Measurements from ENCODE around the gene GBGT1.
A peak's percentile ranks its signal among the peaks of the same experiment; 100 is the strongest.

GBGT1 gene

DNA sequence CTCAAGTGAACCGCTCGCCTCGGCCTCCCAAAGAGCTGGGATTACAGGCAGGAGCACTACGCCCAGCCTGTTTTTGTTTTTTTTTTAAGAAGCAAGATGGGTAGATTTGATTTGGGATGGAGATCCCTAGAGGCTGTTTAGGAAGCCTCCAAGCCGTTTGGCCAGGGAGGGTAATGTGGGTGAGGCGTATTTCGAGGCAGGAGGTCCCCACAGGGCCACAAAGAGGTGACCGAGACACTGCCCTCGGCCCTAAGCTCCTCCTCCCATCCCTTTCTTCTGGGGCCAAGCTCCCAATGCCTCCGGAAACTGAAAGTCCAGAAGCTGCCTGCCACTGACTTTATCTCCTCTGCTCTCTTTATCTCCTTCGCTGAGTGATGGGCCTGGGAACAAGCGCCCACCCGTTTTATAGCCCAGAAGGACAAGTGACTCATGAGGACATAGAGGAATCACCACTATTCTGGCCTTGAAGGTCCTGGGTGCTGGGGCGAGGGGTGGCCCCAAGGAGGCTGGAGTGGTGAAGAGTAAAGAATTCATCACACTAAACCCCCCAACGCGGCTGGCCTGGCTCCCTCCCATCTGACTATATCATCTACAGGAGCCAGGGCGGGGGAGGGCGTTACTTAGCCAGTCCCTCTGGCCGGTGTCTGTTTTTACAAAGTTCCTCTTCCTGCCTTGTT lies 40.6 kb downstream of the GBGT1 start:
- H3K9me3 ChIP-seq (ENCODE audit: control extremely low read depth in 1 of 5, control insufficient read depth in 4 of 5, insufficient read depth in 2 of 5, low read depth in 1 of 5, low read length in 4 of 5) = no peaks in the 10 kb centered on the region
- H3K4me3 ChIP-seq (ENCODE audit: control insufficient read depth in 1 of 7, extremely low read depth in 1 of 7, insufficient read depth in 4 of 7, low read depth in 2 of 7, low read length in 6 of 7) = no peak overlapping the region
- WGBS (ENCODE audit: insufficient coverage) = 80% methylated on average over 16 of the region's 19 CpGs
- peaks cover 0 to 96% (median 86%) of the 10 kb centered on the region in 4 experiments for H3K4me1 ChIP-seq (ENCODE audit: control extremely low read depth in 1 of 4, control insufficient read depth in 4 of 4, insufficient read depth in 4 of 4, low read length in 3 of 4)
- ChIA-PET POLR2A (interaction anchor here (1.6 to 3.7 kb wide), 3 partner anchors 10 to 12 kb away, joined by 3 to 20 read pairs (median 15); no protein-coding TSS in a partner anchor), CTCF (interaction anchor here (1.2 to 2.9 kb wide), 5 partner anchors 10 to 24 kb away, joined by 3 to 13 read pairs (median 12); no protein-coding TSS in a partner anchor)
- no peak for DNase-seq
- peak overlapping the region in 1 of 2 experiments; percentile 74 for H3K27ac ChIP-seq (ENCODE audit: insufficient read depth in 1 of 2, low read depth in 1 of 2, low read length in 2 of 2, poor library complexity in 1 of 2, severe bottlenecking in 2 of 2)
- no peaks in the 10 kb centered on the region for H3K27me3 ChIP-seq (replicated peaks in 2 of 5; ENCODE audit: control insufficient read depth in 4 of 5, insufficient read depth in 5 of 5, low read length in 4 of 5)
- peaks cover 0 to 8% (median 0%) of the 10 kb centered on the region in 4 experiments for H3K36me3 ChIP-seq (ENCODE audit: control insufficient read depth in 4 of 4, insufficient read depth in 4 of 4, low read length in 3 of 4)

DNA sequence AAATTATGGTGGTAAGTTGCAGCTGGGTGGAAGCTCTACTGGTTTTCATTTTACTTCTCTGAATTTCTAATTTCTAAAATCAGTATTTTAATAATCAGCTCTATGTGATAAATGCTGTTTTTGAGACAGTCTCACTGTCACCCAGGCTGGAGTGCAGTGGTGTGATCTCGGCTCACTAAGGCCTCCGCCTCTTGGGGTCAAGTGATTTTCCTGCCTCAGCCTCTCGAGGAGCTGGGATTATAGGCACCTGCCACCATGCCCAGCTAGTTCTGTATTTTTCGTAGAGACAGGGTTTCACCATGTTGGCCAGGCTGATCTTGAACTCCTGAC lies 41.1 kb downstream of the GBGT1 start:
- whole genome bisulfite sequencing (ENCODE audit: insufficient coverage) = 86% methylated on average over 4 of the region's 4 CpGs
- Histone ChIP-seq H3K9me3 (ENCODE audit: control extremely low read depth in 1 of 5, control insufficient read depth in 4 of 5, insufficient read depth in 2 of 5, low read depth in 1 of 5, low read length in 4 of 5) (no peaks in the 10 kb centered on the region), H3K4me3 (ENCODE audit: control insufficient read depth in 1 of 7, extremely low read depth in 1 of 7, insufficient read depth in 4 of 7, low read depth in 2 of 7, low read length in 6 of 7) (no peak overlapping the region), H3K36me3 (ENCODE audit: control insufficient read depth in 4 of 4, insufficient read depth in 4 of 4, low read length in 3 of 4) (peaks cover 0 to 8% (median 0%) of the 10 kb centered on the region in 4 experiments), H3K4me1 (ENCODE audit: control extremely low read depth in 1 of 4, control insufficient read depth in 4 of 4, insufficient read depth in 4 of 4, low read length in 3 of 4) (peaks cover 0 to 96% (median 85%) of the 10 kb centered on the region in 4 experiments), H3K27ac (ENCODE audit: insufficient read depth in 1 of 2, low read depth in 1 of 2, low read length in 2 of 2, poor library complexity in 1 of 2, severe bottlenecking in 2 of 2) (peak overlapping the region in 1 of 2 experiments; percentile 74), H3K27me3 (replicated peaks in 2 of 5; ENCODE audit: control insufficient read depth in 4 of 5, insufficient read depth in 5 of 5, low read length in 4 of 5) (no peaks in the 10 kb centered on the region)
- no peak for DNase-seq
- CTCF ChIA-PET = interaction anchor here (1.2 to 2.9 kb wide), 6 partner anchors 10 to 42 kb away, joined by 3 to 13 read pairs (median 9); no protein-coding TSS in a partner anchor
- POLR2A ChIA-PET = interaction anchor here (1.6 to 12.6 kb wide), 4 partner anchors 10 to 23 kb away, joined by 3 to 111 read pairs (median 18); no protein-coding TSS in a partner anchor

DNA sequence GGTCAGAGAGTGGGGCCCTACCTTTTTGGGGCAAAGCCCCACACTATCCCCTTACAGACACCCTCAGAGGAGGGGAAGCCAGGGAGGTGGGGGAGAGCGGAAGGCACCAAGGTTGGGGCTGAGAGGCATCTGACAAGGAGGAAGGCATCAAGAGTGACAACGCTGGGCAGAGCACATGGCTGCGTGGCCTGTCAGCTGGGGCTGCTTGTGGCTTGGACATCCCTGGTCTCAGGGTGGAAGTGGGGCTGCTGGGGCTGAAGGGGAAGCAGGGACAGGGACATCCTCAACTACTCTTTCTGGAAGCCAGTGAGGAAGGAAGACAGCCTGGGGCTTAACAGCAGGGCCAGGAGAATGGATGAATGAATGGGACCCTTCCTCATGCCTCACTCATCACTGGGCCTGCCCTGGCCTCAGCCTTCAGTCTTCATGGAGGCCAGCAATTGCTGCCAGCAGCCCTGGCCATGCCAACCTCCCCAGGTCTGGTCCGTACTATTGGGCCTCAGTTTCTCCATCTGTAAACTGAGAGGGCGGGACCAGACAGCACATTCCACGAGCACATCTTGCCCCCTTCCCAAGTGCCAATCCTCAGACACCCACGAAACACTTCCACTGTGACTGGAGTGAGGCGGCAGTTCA lies 41.7 kb downstream of the GBGT1 start:
- Histone ChIP-seq H3K36me3 (ENCODE audit: control insufficient read depth in 4 of 4, insufficient read depth in 4 of 4, low read length in 3 of 4) (peaks cover 0 to 8% (median 0%) of the 10 kb centered on the region in 4 experiments), H3K27ac (ENCODE audit: insufficient read depth in 1 of 2, low read depth in 1 of 2, low read length in 2 of 2, poor library complexity in 1 of 2, severe bottlenecking in 2 of 2) (peak overlapping the region; percentile 68 to 74), H3K9me3 (ENCODE audit: control extremely low read depth in 1 of 5, control insufficient read depth in 4 of 5, insufficient read depth in 2 of 5, low read depth in 1 of 5, low read length in 4 of 5) (no peaks in the 10 kb centered on the region), H3K4me3 (ENCODE audit: control insufficient read depth in 1 of 7, extremely low read depth in 1 of 7, insufficient read depth in 4 of 7, low read depth in 2 of 7, low read length in 6 of 7) (no peak overlapping the region), H3K4me1 (ENCODE audit: control extremely low read depth in 1 of 4, control insufficient read depth in 4 of 4, insufficient read depth in 4 of 4, low read length in 3 of 4) (peaks cover 0 to 94% (median 84%) of the 10 kb centered on the region in 4 experiments), H3K27me3 (replicated peaks in 2 of 5; ENCODE audit: control insufficient read depth in 4 of 5, insufficient read depth in 5 of 5, low read length in 4 of 5) (no peaks in the 10 kb centered on the region)
- peak in 2 of 3 donors; percentile 68 to 72 for DNase-seq
- 66% methylated on average over 6 of the region's 8 CpGs for WGBS (ENCODE audit: insufficient coverage)
- ChIA-PET POLR2A (interaction anchor here (1.6 to 12.6 kb wide), 4 partner anchors 9 to 24 kb away, joined by 3 to 111 read pairs (median 18); no protein-coding TSS in a partner anchor), CTCF (interaction anchor here (1.2 to 2.9 kb wide), 6 partner anchors 10 to 41 kb away, joined by 3 to 13 read pairs (median 9); no protein-coding TSS in a partner anchor)

DNA sequence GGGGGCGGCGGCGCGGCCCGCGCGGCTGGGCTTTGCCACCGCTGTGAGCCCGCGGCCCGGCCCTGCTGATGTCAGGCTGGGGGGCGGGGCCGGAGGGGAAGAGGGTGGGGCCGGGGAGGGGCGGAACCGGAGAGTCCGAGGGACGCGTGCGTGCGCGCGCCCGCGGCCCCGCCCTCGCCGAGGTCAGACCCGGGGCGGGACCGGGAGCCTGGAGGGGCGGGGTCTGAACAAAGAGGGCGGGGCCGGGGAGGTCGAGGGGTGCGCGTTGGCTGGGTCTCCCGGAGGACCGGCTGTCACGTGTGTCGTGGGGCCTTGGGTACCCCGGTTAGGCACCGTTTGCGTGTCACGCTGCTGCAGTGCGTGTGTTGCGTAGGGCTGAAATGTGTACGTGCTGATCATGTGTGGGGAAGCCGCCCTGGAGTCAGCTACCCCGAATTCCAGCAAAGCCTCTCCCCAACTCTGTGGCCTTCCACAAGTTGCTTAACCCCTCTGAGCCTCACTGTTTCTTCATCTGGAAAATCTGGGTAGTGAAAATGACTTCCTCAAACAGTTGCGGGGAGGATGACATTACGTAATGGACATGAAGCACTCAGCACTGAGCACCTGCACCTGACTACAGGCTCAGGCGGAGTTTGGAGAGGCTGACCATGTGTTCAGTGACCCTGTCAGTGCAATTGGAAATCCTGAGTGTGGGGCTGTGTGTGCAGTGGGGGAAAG lies 42.4 kb downstream of the GBGT1 start, which contains the start of gene RALGDS:
Gene RALGDS (minus strand): TSS at position 43 of the 717 bp plus-strand sequence. CDS start 86 bp downstream, outside the sequence.
- CTCF ChIA-PET = interaction anchor here (1.5 to 2.9 kb wide), 4 partner anchors 12 to 41 kb away, joined by 4 to 12 read pairs (median 9); no protein-coding TSS in a partner anchor
- WGBS (ENCODE audit: insufficient coverage) = 5% methylated on average over 27 of the region's 53 CpGs

DNA sequence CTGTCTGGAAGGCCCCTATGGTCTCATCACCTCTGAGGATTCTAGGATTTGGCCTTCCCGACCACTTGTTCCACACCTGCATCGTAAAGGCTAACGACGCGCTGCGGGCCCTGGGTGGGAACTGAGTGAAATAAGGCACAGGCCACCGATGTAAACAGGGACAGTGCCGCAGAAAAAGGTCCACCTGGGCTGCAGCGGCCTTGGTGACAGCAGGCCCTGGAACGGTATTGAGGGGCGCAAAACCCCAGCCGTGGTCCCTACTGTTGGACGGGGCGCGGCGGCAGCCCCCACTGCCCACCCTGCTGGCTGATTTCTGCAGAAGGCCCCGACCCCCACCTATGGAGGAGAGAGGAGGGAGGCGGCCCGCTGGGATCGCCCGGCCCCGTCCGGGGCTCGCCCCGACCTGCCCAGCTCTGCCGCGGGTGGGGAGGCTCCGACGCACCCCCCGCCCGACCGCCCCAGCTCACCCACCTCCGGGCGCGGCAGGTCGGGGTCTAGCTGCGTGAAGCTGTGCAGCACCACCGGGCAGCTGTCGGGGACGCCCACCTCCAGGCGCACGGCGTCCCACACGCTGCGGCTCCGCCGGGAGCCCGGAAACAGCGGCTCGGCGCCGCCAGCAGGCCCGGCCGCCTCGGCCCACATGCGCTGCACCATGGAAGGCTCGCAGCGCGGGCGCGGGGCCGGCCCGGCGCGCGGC lies 43.1 kb downstream of the GBGT1 start:
- no peak for DNase-seq
- H3K4me1 ChIP-seq (ENCODE audit: control extremely low read depth in 1 of 4, control insufficient read depth in 4 of 4, insufficient read depth in 4 of 4, low read length in 3 of 4) = peaks cover 0 to 95% (median 83%) of the 10 kb centered on the region in 4 experiments
- peak overlapping the region; percentile 33 to 80 (median 68) for H3K4me3 ChIP-seq (ENCODE audit: control insufficient read depth in 1 of 7, extremely low read depth in 1 of 7, insufficient read depth in 4 of 7, low read depth in 2 of 7, low read length in 6 of 7)
- H3K36me3 ChIP-seq (ENCODE audit: control insufficient read depth in 4 of 4, insufficient read depth in 4 of 4, low read length in 3 of 4) = peaks cover 0 to 16% (median 3%) of the 10 kb centered on the region in 4 experiments
- WGBS (ENCODE audit: insufficient coverage) = 1% methylated on average over 44 of the region's 66 CpGs
- H3K27ac ChIP-seq (ENCODE audit: insufficient read depth in 1 of 2, low read depth in 1 of 2, low read length in 2 of 2, poor library complexity in 1 of 2, severe bottlenecking in 2 of 2) = no peak overlapping the region
- POLR2A ChIA-PET = interaction anchor here (2.8 to 12.6 kb wide), 3 partner anchors 8 to 25 kb away, joined by 15 to 111 read pairs (median 20); no protein-coding TSS in a partner anchor
- no peaks in the 10 kb centered on the region for H3K27me3 ChIP-seq (replicated peaks in 2 of 5; ENCODE audit: control insufficient read depth in 4 of 5, insufficient read depth in 5 of 5, low read length in 4 of 5)
- H3K9me3 ChIP-seq (ENCODE audit: control extremely low read depth in 1 of 5, control insufficient read depth in 4 of 5, insufficient read depth in 2 of 5, low read depth in 1 of 5, low read length in 4 of 5) = no peaks in the 10 kb centered on the region
- CTCF ChIA-PET = interaction anchor here (1.5 to 2.9 kb wide), 3 partner anchors 12 to 40 kb away, joined by 4 to 12 read pairs (median 12); no protein-coding TSS in a partner anchor

More for the DNA sequence above, 42.4 kb downstream of the GBGT1 start, which contains the start of gene RALGDS:
- POLR2A ChIA-PET = interaction anchor here (1.6 to 12.6 kb wide), 4 partner anchors 9 to 24 kb away, joined by 3 to 111 read pairs (median 18); no protein-coding TSS in a partner anchor
- Histone ChIP-seq H3K27ac (ENCODE audit: insufficient read depth in 1 of 2, low read depth in 1 of 2, low read length in 2 of 2, poor library complexity in 1 of 2, severe bottlenecking in 2 of 2) (peak within 1 kb of the TSS; percentile 68 to 74), H3K9me3 (ENCODE audit: control extremely low read depth in 1 of 5, control insufficient read depth in 4 of 5, insufficient read depth in 2 of 5, low read depth in 1 of 5, low read length in 4 of 5) (no peaks in the 10 kb centered on the region), H3K4me3 (ENCODE audit: control insufficient read depth in 1 of 7, extremely low read depth in 1 of 7, insufficient read depth in 4 of 7, low read depth in 2 of 7, low read length in 6 of 7) (peak within 1 kb of the TSS; percentile 33 to 80 (median 68)), H3K36me3 (ENCODE audit: control insufficient read depth in 4 of 4, insufficient read depth in 4 of 4, low read length in 3 of 4) (peaks cover 0 to 13% (median 2%) of the 10 kb centered on the region in 4 experiments), H3K4me1 (ENCODE audit: control extremely low read depth in 1 of 4, control insufficient read depth in 4 of 4, insufficient read depth in 4 of 4, low read length in 3 of 4) (peaks cover 0 to 94% (median 81%) of the 10 kb centered on the region in 4 experiments), H3K27me3 (replicated peaks in 2 of 5; ENCODE audit: control insufficient read depth in 4 of 5, insufficient read depth in 5 of 5, low read length in 4 of 5) (no peaks in the 10 kb centered on the region)
- peak; percentile 85 to 93 (median 92) for DNase-seq

Data from common myeloid progenitor, CD34-positive (primary cell).